Karpas-422 (cell line): ENCODE data around the gene MEIOSIN. TPM values are rescaled to one million over a fixed set of nuclear protein-coding genes. Genes with fewer than 3 reads are reported as not detected.

ENCODE experiments used
- DNase-seq: peaks from one replicate; pipeline ENCODE4 v3.0.0-alpha.2; 2015
- H2AFZ ChIP-seq: fragments of 200-600 bp; sonication (generic); 2 replicates; pipeline ENCODE4 v1.6.1; 2014; ENCODE audit warnings: antibody characterized with exemption, low read length, mixed read lengths
- H3K27ac ChIP-seq: fragments of 200-600 bp; sonication (generic); 2 replicates; pipeline ENCODE4 v1.5.1; 2014; ENCODE audit warnings: mild to moderate bottlenecking, low read length, moderate library complexity
- H3K27me3 ChIP-seq: fragments of 200-600 bp; sonication (generic); 2 replicates; pipeline ENCODE4 v1.6.1; 2014; ENCODE audit warnings: low read length, mixed read lengths
- H3K36me3 ChIP-seq: fragments of 200-600 bp; sonication (generic); 2 replicates; pipeline ENCODE4 v1.6.1; 2014; ENCODE audit warnings: low read length, mixed read lengths; ENCODE audit not compliant: insufficient read depth
- H3K4me1 ChIP-seq: fragments of 200-600 bp; sonication (generic); 2 replicates; pipeline ENCODE4 v1.6.1; 2014; ENCODE audit warnings: mild to moderate bottlenecking, low read length, mixed read lengths
- H3K4me2 ChIP-seq: fragments of 200-600 bp; sonication (generic); 2 replicates; pipeline ENCODE4 v1.6.1; 2014; ENCODE audit warnings: low read length, low read depth, mild to moderate bottlenecking; ENCODE audit not compliant: poor library complexity, severe bottlenecking
- H3K4me3 ChIP-seq: fragments of 200-600 bp; sonication (generic); 2 replicates; pipeline ENCODE4 v1.5.1; 2014; ENCODE audit warnings: mild to moderate bottlenecking, antibody characterized with exemption, low read length, mixed read lengths
- H3K79me2 ChIP-seq: fragments of 200-600 bp; sonication (generic); 2 replicates; pipeline ENCODE4 v1.6.1; 2014; ENCODE audit warnings: mild to moderate bottlenecking, low read length, mixed read lengths
- H3K9ac ChIP-seq: fragments of 200-600 bp; sonication (generic); 2 replicates; pipeline ENCODE4 v1.6.0; 2014; ENCODE audit warnings: low read length
- H3K9me2 ChIP-seq: fragments of 200-600 bp; sonication (generic), shearing (Covaris generic); replicated peaks from 2 replicates; pipeline ENCODE4 v1.6.0; 2014; ENCODE audit warnings: mild to moderate bottlenecking, low read length, moderate library complexity; ENCODE audit not compliant: insufficient read depth
- H3K9me3 ChIP-seq: fragments of 300-700, 200-600 bp; sonication (generic); 2 replicates; pipeline ENCODE4 v1.6.1; 2014; ENCODE audit warnings: low read length, mixed read lengths
- H4K20me1 ChIP-seq: fragments of 200-600 bp; sonication (generic); 2 replicates; pipeline ENCODE4 v1.6.1; 2014; ENCODE audit warnings: mild to moderate bottlenecking, antibody characterized with exemption, low read length, low read depth; ENCODE audit not compliant: insufficient read depth
- total RNA-seq: library from RNA; depleted of rRNA; stranded (reverse); fragments of >200 nt; shearing (Covaris generic); gene quantifications from 2 replicates; pipeline ENCODE4 v1.2.3, GENCODE V29; 2014; ENCODE audit warnings: low replicate concordance

The MEIOSIN gene
- total RNA-seq, 1 experiment from 2014 or later: not detected

GRCh38 chr19:45765702-45766295 lies 32.6 kb downstream of the MEIOSIN start:
- Histone ChIP-seq H3K4me1 (peaks cover 21% of the 10 kb centered on the region), H3K27ac (no peak overlapping the region), H3K36me3 (no peaks in the 10 kb centered on the region), H2AFZ (no peak overlapping the region), H3K9me2 (no peaks in the 10 kb centered on the region), H3K4me3 (no peak overlapping the region), H3K9me3 (no peaks in the 10 kb centered on the region), H3K4me2 (no peak overlapping the region), H3K79me2 (no peaks in the 10 kb centered on the region), H3K27me3 (no peaks in the 10 kb centered on the region), H3K9ac (no peak overlapping the region), H4K20me1 (0 out of 2 replicates have a peak, but pooled peaks cover 4% of the 10 kb centered on the region)
- no peak for DNase-seq

GRCh38 chr19:45766296-45766868 lies 33.1 kb downstream of the MEIOSIN start:
- no peaks in the 10 kb centered on the region for H3K9me3 ChIP-seq
- H3K4me1 ChIP-seq: peaks cover 24% of the 10 kb centered on the region
- no peaks in the 10 kb centered on the region for H3K79me2 ChIP-seq
- H2AFZ ChIP-seq: no peak overlapping the region
- 0 out of 2 replicates have a peak, but pooled peaks cover 4% of the 10 kb centered on the region for H4K20me1 ChIP-seq
- no peak for DNase-seq
- no peak overlapping the region for H3K4me2 ChIP-seq
- H3K9me2 ChIP-seq: no peaks in the 10 kb centered on the region
- no peaks in the 10 kb centered on the region for H3K27me3 ChIP-seq
- H3K9ac ChIP-seq: no peak overlapping the region
- H3K4me3 ChIP-seq: no peak overlapping the region
- no peaks in the 10 kb centered on the region for H3K36me3 ChIP-seq
- H3K27ac ChIP-seq: no peak overlapping the region

DNA sequence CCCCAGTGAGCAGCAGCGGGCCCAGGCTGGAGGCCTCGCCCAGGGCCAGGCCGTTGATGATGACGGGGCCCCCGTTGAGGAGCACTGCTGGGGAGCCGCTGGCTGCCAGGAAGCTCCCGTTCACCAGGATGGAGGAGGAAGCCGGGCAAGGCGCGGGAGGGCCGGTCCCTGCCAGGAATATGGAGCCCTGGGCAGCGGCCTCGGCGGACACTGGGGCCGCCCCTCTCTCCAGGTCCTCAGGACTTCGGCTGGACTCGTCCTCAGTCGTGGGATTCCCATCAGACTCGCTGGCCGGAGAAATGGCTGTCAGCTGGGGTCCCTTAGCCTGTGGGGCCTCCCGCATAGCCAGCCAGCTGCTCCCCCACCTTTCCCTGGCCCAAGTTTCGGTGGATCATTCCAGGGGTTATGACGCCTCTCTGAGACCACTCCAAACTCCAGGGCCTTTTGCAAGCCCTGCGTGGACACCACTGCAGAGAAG lies 33.7 kb downstream of the MEIOSIN start:
- Histone ChIP-seq H3K9me2 (no peaks in the 10 kb centered on the region), H3K4me1 (peaks cover 24% of the 10 kb centered on the region), H3K79me2 (no peaks in the 10 kb centered on the region), H3K9me3 (no peaks in the 10 kb centered on the region), H3K27ac (no peak overlapping the region), H3K4me2 (no peak overlapping the region), H2AFZ (no peak overlapping the region), H4K20me1 (0 out of 2 replicates have a peak, but pooled peaks cover 4% of the 10 kb centered on the region), H3K9ac (no peak overlapping the region), H3K4me3 (no peak overlapping the region), H3K27me3 (no peaks in the 10 kb centered on the region), H3K36me3 (no peaks in the 10 kb centered on the region)
- DNase-seq: no peak

DNA sequence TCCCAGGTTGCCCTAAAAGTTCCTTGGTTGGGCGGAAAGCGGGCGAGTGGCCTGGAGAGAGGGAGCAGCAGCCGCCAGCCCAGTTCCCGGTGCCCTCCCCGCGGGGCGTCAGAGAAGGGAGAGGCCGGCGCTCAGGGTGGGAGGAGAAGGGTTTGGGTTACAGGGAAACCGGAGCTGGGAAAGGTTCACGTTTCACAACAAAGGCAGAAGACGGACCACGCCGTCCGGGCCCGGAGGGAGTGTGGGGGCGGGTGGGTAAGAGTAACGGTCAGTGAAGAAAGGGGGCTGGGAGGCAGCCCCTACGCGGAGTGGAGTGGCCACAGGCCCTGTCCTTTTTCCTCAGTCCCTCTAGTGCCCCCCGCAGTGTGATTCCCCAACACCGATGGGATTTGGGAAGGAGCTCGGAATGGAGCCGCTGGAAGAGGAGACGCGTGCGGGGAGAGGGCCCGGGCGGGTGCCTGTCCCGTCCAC lies 34.2 kb downstream of the MEIOSIN start:
- Histone ChIP-seq H2AFZ (no peak overlapping the region), H3K4me3 (no peak overlapping the region)

DNA sequence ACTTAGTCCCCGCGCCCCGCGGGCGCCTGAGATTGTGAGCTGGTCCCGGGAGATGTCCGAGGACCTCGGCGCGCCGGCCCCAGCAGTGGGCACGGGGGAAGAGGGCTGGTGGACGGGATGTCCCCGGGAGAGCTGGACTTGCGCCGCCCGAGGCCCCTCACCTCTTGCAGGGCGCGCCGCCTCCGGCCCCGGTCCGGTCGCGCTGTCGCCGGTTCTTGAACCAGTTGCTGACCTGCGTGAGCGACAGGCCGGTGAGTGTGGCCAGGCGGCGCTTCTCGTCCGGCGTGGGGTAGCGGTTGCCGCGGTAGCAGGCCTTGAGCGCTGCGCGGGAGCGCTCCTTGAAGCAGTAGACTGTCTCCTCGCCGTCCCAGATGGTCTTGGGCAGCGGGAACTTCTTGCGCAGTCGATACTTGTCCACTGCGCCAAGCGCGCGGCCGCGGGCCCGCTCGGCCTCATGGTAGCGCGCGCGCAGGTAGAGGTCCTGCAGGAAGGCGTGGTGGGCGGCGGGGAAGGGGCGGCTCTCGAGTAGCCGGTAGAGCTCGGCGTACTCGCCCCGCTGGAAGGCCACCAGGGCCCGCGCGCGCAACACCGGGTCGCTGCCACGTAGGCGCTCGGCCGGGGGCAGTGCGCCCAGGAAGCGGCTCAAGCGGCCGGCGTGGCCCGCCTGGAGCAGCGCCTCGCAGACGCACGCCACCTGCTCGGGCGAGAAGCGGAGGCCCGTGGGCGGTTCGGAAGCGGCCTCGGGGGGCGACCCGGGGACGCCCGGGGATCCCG lies 34.8 kb downstream of the MEIOSIN start:
- H3K9me2 ChIP-seq: no peaks in the 10 kb centered on the region
- DNase-seq: no peak
- H3K9ac ChIP-seq: peak overlapping the region; percentile 95
- peak overlapping the region; percentile 100 for H3K4me2 ChIP-seq
- no peak overlapping the region for H3K27ac ChIP-seq
- no peaks in the 10 kb centered on the region for H3K79me2 ChIP-seq
- H3K9me3 ChIP-seq: no peaks in the 10 kb centered on the region
- H2AFZ ChIP-seq: no peak overlapping the region
- no peaks in the 10 kb centered on the region for H3K27me3 ChIP-seq
- H4K20me1 ChIP-seq: 0 out of 2 replicates have a peak, but pooled peaks cover 4% of the 10 kb centered on the region
- peaks cover 24% of the 10 kb centered on the region for H3K4me1 ChIP-seq
- H3K4me3 ChIP-seq: peak overlapping the region; percentile 95
- no peaks in the 10 kb centered on the region for H3K36me3 ChIP-seq

More for the DNA sequence above, 34.2 kb downstream of the MEIOSIN start:
- peaks cover 24% of the 10 kb centered on the region for H3K4me1 ChIP-seq
- H3K9ac ChIP-seq: no peak overlapping the region
- no peak for DNase-seq
- H4K20me1 ChIP-seq: 0 out of 2 replicates have a peak, but pooled peaks cover 4% of the 10 kb centered on the region
- H3K27ac ChIP-seq: no peak overlapping the region
- no peak overlapping the region for H3K4me2 ChIP-seq
- no peaks in the 10 kb centered on the region for H3K36me3 ChIP-seq
- no peaks in the 10 kb centered on the region for H3K9me2 ChIP-seq
- no peaks in the 10 kb centered on the region for H3K9me3 ChIP-seq
- no peaks in the 10 kb centered on the region for H3K79me2 ChIP-seq
- no peaks in the 10 kb centered on the region for H3K27me3 ChIP-seq

DNA sequence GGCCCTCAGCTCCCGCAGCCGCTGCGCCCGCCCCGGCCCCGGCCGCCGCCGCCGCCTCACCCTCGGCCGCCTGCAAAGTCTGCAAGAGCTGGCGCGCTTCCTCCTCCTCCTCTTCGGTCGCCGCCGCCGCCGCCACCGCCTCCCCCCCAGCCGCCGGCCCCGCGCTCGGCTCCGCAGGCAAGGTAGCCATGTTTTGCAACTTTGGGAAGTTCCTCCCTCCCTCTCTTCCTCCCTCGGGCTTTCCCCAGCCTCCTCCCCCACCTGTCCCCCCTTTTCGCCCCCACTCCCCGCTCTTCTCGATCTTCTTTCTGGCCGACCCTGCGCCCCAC lies 35.4 kb downstream of the MEIOSIN start:
- H4K20me1 ChIP-seq: 0 out of 2 replicates have a peak, but pooled peaks cover 4% of the 10 kb centered on the region
- peaks cover 24% of the 10 kb centered on the region for H3K4me1 ChIP-seq
- H3K9me3 ChIP-seq: no peaks in the 10 kb centered on the region
- H3K4me2 ChIP-seq: peak overlapping the region; percentile 100
- peak overlapping the region; percentile 95 for H3K4me3 ChIP-seq
- no peaks in the 10 kb centered on the region for H3K27me3 ChIP-seq
- no peaks in the 10 kb centered on the region for H3K79me2 ChIP-seq
- H3K27ac ChIP-seq: peak overlapping the region; percentile 72
- H3K9ac ChIP-seq: peak overlapping the region; percentile 95
- DNase-seq: peak; percentile 82
- no peaks in the 10 kb centered on the region for H3K9me2 ChIP-seq
- H3K36me3 ChIP-seq: no peaks in the 10 kb centered on the region
- peak overlapping the region; percentile 32; the same call in 1 of the 2 replicates for H2AFZ ChIP-seq

GRCh38 chr19:45768984-45769782 lies 35.9 kb downstream of the MEIOSIN start, which contains the start of gene SIX5:
TSS of gene SIX5 (minus strand) at chr19:45769252. CDS start at chr19:45768844, 408 bp downstream.
- Histone ChIP-seq H4K20me1 (0 out of 2 replicates have a peak, but pooled peaks cover 4% of the 10 kb centered on the region), H3K27ac (peak within 1 kb of the TSS; percentile 72), H3K4me3 (peak within 1 kb of the TSS; percentile 95), H2AFZ (peak within 1 kb of the TSS; percentile 32; the same call in 1 of the 2 replicates), H3K4me2 (peak within 1 kb of the TSS; percentile 100), H3K4me1 (peaks cover 24% of the 10 kb centered on the region), H3K79me2 (no peaks in the 10 kb centered on the region), H3K27me3 (no peaks in the 10 kb centered on the region), H3K9me3 (no peaks in the 10 kb centered on the region), H3K9me2 (no peaks in the 10 kb centered on the region), H3K36me3 (no peaks in the 10 kb centered on the region), H3K9ac (peak within 1 kb of the TSS; percentile 95)
- DNase-seq: peak; percentile 99
